ENCODE data around the gene GLT6D1. TPM values are rescaled to one million over a fixed set of nuclear protein-coding genes. Genes with fewer than 3 reads are reported as not detected.

The GLT6D1 gene
- total RNA-seq, 1 experiment from 2014 or later, result not detected

DNA sequence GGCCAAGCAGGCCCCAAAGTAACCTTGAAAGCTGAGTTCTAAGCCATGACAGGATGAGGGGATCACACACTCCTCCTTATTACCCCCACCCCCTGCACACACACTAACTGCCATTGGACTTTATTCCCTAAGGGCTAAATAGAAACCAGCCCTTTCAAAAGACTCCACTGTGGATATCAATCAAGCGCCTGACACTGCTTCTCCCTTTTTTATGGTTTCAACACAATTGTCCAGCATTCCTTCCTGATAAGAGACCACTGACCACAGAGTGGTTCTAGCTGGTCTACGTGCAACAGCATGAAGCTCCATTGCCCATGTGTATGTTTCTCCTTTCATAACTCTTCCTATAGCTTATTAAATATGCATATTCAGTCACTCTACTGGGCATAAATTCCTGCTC is 43.1 kb downstream of the GLT6D1 start:
- CTCF ChIA-PET, result no interaction called here
- no peaks in the 10 kb centered on the region for H3K36me3 ChIP-seq (ENCODE audit: control insufficient read depth, insufficient read depth, low read length)
- no TSS peak for BruUV-seq (replicated peaks)

DNA sequence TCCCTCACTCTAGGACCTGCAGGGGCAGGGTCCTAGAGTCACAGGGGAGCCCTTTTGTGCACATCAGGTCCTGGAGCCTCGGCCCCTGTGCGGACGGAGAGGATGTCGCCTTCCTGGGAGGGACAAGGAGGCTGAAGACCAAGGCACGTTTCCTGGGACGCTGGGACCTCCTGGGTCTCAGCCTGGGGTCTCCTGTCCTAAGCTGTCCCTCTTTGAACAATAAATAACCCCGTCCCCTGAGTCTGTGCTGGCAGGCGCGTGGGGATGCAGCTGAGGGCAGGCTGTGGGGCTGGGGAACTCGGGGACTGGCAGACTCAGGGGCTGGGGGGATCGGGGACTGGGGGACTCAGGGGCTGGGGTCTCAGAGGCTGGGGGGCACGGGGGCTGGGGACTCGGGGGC is 46.7 kb downstream of the GLT6D1 start:
- H3K4me1 ChIP-seq (ENCODE audit: control insufficient read depth, insufficient read depth, low read length), result no peaks in the 10 kb centered on the region
- H3K27me3 ChIP-seq (ENCODE audit: control insufficient read depth, insufficient read depth, low read length), result 0 out of 2 replicates have a peak, but pooled peaks cover 2% of the 10 kb centered on the region
- in situ Hi-C loops (cut with HindIII; ENCODE audit: low pct_unique_long_range_greater_than_20kb, low sequenced_read_pairs), result no loop called here
- H3K27ac ChIP-seq (ENCODE audit: low read length), result no peak overlapping the region
- no peaks in the 10 kb centered on the region for H3K36me3 ChIP-seq (ENCODE audit: control insufficient read depth, insufficient read depth, low read length)
- ATAC-seq (no peak), DNase-seq (ENCODE audit: low read depth, low spot score) (no peak)
- intact Hi-C loops (cut with micrococcal nuclease; ENCODE audit: unreplicated experiment), result no loop called here
- ChIA-PET CTCF (no interaction called here), POLR2A (no interaction called here)
- H3K4me3 ChIP-seq (ENCODE audit: low read depth in 2 of 2, low read length in 2 of 2), result no peak overlapping the region
- no TSS peak for BruUV-seq (replicated peaks)
- no peaks in the 10 kb centered on the region for H3K9me3 ChIP-seq (ENCODE audit: control insufficient read depth, insufficient read depth, low read depth, low read length)
- TF ChIP-seq, protein P1, sequence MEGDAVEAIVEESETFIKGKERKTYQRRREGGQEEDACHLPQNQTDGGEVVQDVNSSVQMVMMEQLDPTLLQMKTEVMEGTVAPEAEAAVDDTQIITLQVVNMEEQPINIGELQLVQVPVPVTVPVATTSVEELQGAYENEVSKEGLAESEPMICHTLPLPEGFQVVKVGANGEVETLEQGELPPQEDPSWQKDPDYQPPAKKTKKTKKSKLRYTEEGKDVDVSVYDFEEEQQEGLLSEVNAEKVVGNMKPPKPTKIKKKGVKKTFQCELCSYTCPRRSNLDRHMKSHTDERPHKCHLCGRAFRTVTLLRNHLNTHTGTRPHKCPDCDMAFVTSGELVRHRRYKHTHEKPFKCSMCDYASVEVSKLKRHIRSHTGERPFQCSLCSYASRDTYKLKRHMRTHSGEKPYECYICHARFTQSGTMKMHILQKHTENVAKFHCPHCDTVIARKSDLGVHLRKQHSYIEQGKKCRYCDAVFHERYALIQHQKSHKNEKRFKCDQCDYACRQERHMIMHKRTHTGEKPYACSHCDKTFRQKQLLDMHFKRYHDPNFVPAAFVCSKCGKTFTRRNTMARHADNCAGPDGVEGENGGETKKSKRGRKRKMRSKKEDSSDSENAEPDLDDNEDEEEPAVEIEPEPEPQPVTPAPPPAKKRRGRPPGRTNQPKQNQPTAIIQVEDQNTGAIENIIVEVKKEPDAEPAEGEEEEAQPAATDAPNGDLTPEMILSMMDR (IDR thresholded peaks at IDR 0.05), result no peak
- TF ChIP-seq SIN3A (IDR thresholded peaks at IDR 0.05; ENCODE audit: borderline replicate concordance, insufficient read depth, low read depth, low read length) (no peak), POLR2AphosphoS5 (IDR thresholded peaks at IDR 0.05; ENCODE audit: low read depth, low read length) (no peak), TCF7L2 (IDR thresholded peaks at IDR 0.05; ENCODE audit: low read depth, low read length) (no peak)
- TF ChIP-seq, protein P2, sequence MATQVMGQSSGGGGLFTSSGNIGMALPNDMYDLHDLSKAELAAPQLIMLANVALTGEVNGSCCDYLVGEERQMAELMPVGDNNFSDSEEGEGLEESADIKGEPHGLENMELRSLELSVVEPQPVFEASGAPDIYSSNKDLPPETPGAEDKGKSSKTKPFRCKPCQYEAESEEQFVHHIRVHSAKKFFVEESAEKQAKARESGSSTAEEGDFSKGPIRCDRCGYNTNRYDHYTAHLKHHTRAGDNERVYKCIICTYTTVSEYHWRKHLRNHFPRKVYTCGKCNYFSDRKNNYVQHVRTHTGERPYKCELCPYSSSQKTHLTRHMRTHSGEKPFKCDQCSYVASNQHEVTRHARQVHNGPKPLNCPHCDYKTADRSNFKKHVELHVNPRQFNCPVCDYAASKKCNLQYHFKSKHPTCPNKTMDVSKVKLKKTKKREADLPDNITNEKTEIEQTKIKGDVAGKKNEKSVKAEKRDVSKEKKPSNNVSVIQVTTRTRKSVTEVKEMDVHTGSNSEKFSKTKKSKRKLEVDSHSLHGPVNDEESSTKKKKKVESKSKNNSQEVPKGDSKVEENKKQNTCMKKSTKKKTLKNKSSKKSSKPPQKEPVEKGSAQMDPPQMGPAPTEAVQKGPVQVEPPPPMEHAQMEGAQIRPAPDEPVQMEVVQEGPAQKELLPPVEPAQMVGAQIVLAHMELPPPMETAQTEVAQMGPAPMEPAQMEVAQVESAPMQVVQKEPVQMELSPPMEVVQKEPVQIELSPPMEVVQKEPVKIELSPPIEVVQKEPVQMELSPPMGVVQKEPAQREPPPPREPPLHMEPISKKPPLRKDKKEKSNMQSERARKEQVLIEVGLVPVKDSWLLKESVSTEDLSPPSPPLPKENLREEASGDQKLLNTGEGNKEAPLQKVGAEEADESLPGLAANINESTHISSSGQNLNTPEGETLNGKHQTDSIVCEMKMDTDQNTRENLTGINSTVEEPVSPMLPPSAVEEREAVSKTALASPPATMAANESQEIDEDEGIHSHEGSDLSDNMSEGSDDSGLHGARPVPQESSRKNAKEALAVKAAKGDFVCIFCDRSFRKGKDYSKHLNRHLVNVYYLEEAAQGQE (IDR thresholded peaks at IDR 0.05; ENCODE audit: insufficient read depth in 1 of 2, low read depth in 2 of 2, low read length in 1 of 2), result no peak

More for the DNA sequence above, 43.1 kb downstream of the GLT6D1 start:
- no peak overlapping the region for H3K27ac ChIP-seq (ENCODE audit: low read length)
- H3K9me3 ChIP-seq (ENCODE audit: control insufficient read depth, insufficient read depth, low read depth, low read length), result no peaks in the 10 kb centered on the region
- POLR2A ChIA-PET, result no interaction called here
- H3K4me3 ChIP-seq (ENCODE audit: low read depth in 2 of 2, low read length in 2 of 2), result no peak overlapping the region
- DNase-seq (ENCODE audit: low read depth, low spot score) (no peak), ATAC-seq (no peak)
- no peaks in the 10 kb centered on the region for H3K4me1 ChIP-seq (ENCODE audit: control insufficient read depth, insufficient read depth, low read length)
- intact Hi-C loops (cut with micrococcal nuclease; ENCODE audit: unreplicated experiment), result no loop called here
- in situ Hi-C loops (cut with HindIII; ENCODE audit: low pct_unique_long_range_greater_than_20kb, low sequenced_read_pairs), result no loop called here
- TF ChIP-seq, protein P2 (IDR thresholded peaks at IDR 0.05; ENCODE audit: insufficient read depth in 1 of 2, low read depth in 2 of 2, low read length in 1 of 2), result no peak
- TF ChIP-seq SIN3A (IDR thresholded peaks at IDR 0.05; ENCODE audit: borderline replicate concordance, insufficient read depth, low read depth, low read length), result no peak
- no peak for TF ChIP-seq TCF7L2 (IDR thresholded peaks at IDR 0.05; ENCODE audit: low read depth, low read length)
- TF ChIP-seq, protein P1 (IDR thresholded peaks at IDR 0.05), result no peak
- TF ChIP-seq POLR2AphosphoS5 (IDR thresholded peaks at IDR 0.05; ENCODE audit: low read depth, low read length), result no peak
- 0 out of 2 replicates have a peak, but pooled peaks cover 2% of the 10 kb centered on the region for H3K27me3 ChIP-seq (ENCODE audit: control insufficient read depth, insufficient read depth, low read length)
